ENCODE measurements around the gene PTGER3.

PTGER3 gene

GRCh38 chr1:71053146-71053545 is 5.5 kb upstream of the PTGER3 start:
- no peak for DNase-seq (ENCODE audit: insufficient read length, low spot score)
- no peak for FAIRE-seq

DNA sequence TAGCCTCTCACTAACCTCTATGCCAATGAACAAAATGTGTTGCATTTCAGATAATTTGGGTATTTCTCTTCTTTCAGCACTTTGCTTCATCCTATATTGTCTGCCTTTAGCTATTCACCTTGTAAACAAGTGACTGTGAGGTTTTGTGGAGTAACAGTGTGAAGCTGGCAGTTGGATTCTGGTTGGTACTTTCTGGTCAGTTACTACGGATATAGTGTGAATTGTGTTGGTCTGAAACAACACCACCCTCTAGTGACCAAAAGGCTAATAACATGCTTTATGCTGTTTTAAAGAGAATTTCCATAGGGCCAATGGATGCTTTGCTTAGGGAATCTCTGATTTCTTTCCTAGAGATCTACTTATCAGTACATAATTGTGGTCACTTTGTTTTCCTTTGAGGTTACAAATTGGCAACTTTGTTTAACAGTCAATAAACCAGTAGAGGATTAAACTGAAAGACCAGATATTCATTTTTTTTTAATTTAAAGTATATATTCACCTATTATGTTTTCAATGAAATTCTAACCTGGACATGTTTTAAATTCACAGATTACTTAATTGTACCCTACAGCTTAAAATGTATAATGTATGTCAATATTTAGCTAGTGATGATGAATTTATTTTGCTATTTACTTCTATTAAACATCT is 2.5 kb upstream of the PTGER3 start:
- DNase-seq (ENCODE audit: insufficient read length, low spot score) (peak; percentile 42), FAIRE-seq (no peak)

DNA sequence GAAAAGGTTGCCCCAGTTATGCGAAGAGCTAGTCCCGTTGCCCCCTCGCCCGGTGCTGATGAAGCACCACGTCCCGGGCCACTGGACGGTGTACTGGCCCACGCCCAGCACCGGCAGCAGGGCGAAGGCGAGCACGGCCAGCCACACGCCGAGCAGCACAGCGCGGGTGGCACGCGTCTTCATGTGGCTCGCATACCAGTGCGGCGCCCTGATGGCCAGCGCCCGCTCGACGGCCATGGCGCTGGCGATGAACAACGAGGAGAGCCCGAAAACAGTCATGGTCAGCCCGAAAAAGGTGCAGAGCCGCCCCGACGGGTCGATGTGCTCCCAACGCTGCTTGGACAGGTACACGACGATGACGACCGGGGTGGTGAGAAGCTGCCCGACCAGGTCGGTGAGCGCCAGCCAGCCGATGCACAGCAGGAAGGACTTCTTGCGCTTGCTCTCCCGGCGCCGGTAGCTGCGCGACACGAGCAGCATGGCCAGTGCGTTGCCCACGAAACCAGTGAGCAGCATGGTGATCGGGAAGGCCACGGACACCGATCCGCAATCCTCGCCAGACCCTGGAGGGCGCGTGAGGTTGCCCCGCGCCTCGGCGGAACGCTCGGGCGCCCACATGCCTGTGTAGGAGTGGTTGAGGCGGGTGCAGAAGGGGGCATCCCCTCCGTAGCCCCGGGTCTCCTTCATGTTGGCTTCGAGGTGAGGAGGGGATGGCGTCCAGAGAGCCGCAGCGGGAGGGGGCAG is 553 bp downstream of the PTGER3 start:
- DNase-seq (ENCODE audit: insufficient read length, low spot score) (no peak), FAIRE-seq (no peak)

DNA sequence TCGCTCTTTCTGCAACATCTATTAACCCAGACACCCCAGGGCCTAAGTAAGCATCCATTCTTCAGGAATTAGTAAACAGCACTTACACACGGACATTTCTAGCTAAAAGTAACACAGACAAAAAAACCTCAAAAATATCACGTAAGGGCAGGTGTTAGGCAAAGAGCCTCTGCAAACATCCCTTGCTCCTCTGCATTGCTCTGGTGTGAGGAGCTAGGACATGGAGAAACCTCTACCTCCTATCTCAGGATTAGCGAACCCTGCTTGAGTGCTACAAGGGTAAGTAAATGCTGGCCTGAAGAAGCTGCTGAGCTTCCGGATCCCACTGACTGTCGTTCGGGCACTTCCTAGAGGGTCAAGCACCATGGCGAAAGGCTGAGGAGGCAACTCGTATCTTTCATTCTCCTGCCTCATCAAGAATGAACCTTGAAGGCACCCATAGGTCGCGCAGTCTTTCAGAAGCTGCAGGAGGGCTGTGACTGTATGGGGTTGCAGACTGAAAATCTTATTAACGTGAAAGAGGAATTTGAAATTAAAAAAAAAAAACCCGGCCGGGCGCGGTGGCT is 2.1 kb downstream of the PTGER3 start:
- DNase-seq (ENCODE audit: insufficient read length, low spot score): no peak
- no peak for FAIRE-seq

GRCh38 chr1:71044833-71045232 is 2.8 kb downstream of the PTGER3 start:
- DNase-seq (ENCODE audit: insufficient read length, low spot score) (no peak), FAIRE-seq (no peak)

GRCh38 chr1:71043065-71043464 is 4.6 kb downstream of the PTGER3 start:
- no peak for FAIRE-seq

GRCh38 chr1:71041806-71042205 is 5.8 kb downstream of the PTGER3 start:
- FAIRE-seq (no peak), DNase-seq (ENCODE audit: insufficient read length, low spot score) (no peak)

More at GRCh38 chr1:71043065-71043464, 4.6 kb downstream of the PTGER3 start:
- no peak for DNase-seq (ENCODE audit: insufficient read length, low spot score)

- FAIRE-seq: no peak
- DNase-seq (ENCODE audit: insufficient read length, low spot score): no peak
Observed at GRCh38 chr1:71039661-71040262, 7.9 kb downstream of the PTGER3 start.

DNA sequence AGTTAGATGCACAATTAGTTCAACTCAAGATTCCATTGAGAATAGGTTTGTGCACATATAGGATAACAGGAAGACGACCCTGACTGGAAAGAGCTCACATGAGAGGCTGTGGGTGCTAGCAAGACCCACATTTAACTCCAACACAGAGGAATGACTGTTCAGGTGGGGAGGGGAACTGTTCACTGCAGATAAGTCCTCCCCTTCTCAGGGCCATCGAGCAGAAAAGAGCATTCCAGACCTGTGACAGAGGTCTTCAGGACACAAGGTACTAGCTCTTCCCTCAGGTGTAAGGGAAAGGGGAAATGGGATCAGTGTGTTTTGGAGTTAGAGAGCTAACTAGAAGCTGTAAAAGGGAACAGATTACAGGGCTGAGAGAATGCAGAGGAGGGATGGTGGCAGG is 8.7 kb downstream of the PTGER3 start:
- FAIRE-seq (no peak), DNase-seq (ENCODE audit: insufficient read length, low spot score) (no peak)

GRCh38 chr1:71037829-71038620 is 9.6 kb downstream of the PTGER3 start:
- FAIRE-seq: no peak
- no peak for DNase-seq (ENCODE audit: insufficient read length, low spot score)

- DNase-seq (ENCODE audit: insufficient read length, low spot score): no peak
- no peak for FAIRE-seq
Observed at GRCh38 chr1:71037066-71037465, 10.6 kb downstream of the PTGER3 start.

GRCh38 chr1:71033136-71033535 is 14.5 kb downstream of the PTGER3 start:
- DNase-seq (ENCODE audit: insufficient read length, low spot score): no peak
- FAIRE-seq: no peak

- FAIRE-seq (no peak), DNase-seq (ENCODE audit: insufficient read length, low spot score) (no peak)
Observed at GRCh38 chr1:71031426-71031825, 16.2 kb downstream of the PTGER3 start.

GRCh38 chr1:71030026-71030425 is 17.6 kb downstream of the PTGER3 start:
- DNase-seq (ENCODE audit: insufficient read length, low spot score) (no peak), FAIRE-seq (no peak)

DNA sequence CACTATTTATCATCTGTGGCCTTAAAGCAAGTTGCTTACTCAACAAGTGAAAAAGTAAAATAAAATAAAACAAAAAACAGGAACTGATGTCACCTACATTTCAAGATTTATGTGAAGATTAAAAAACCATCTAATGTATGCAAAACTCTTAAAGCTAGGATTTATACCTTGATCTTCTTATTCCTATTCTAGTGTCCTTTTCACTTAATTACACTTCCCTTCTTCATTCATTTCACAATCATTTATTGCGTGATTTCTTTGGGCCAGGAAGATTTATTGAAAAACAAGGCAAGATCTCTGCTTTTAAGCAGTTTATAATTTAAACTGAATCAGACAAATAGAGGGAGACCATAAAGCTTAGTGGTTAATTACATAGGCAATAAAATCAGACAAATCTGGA is 18.6 kb downstream of the PTGER3 start:
- FAIRE-seq: no peak
- DNase-seq (ENCODE audit: insufficient read length, low spot score): no peak

GRCh38 chr1:71027991-71028390 is 19.6 kb downstream of the PTGER3 start:
- no peak for FAIRE-seq
- no peak for DNase-seq (ENCODE audit: insufficient read length, low spot score)

GRCh38 chr1:71026093-71026492 is 21.5 kb downstream of the PTGER3 start:
- DNase-seq (ENCODE audit: insufficient read length, low spot score): no peak
- FAIRE-seq: no peak

DNA sequence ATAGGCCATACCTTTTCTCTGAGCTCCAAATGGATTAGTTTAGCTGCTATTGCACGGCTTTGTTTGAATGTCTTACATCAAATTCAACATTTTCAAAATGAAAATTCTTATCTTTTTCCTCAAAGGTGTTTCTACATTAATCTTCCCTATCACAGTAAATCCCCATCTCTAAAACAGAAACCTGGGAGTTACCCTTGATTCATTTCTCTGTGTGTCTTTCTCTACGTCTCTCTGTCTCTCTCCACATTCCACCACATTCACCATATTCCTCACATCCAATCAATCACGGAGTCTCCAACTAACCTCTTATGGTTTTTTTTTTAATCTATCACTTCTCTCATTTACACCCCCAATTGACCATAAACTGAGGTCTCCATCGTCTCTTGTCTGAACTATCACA is 24.1 kb downstream of the PTGER3 start:
- FAIRE-seq (no peak), DNase-seq (ENCODE audit: insufficient read length, low spot score) (no peak)

GRCh38 chr1:71019233-71019969 is 28.2 kb downstream of the PTGER3 start:
- DNase-seq (ENCODE audit: insufficient read length, low spot score): no peak

GRCh38 chr1:71018791-71019190 is 28.8 kb downstream of the PTGER3 start:
- FAIRE-seq: no peak
- no peak for DNase-seq (ENCODE audit: insufficient read length, low spot score)

More at GRCh38 chr1:71019233-71019969, 28.2 kb downstream of the PTGER3 start:
- no peak for FAIRE-seq

Data from HTR-8/SVneo (cell line).